Measurements from ENCODE around the gene NAA35.
A peak's percentile ranks its signal among the peaks of the same experiment; 100 is the strongest.

NAA35 gene

GRCh38 chr9:85959955-85960354 is 19.0 kb downstream of the NAA35 start:
- no peak for DNase-seq
- Histone ChIP-seq H3K14ac (ENCODE audit: low read length in 2 of 2) (no peak overlapping the region), H3K4me1 (ENCODE audit: control insufficient read depth, insufficient read depth, low read depth, low read length) (no peaks in the 10 kb centered on the region), H2BK12ac (ENCODE audit: low read length in 2 of 2) (no peak overlapping the region), H4K8ac (ENCODE audit: low read length) (no peak overlapping the region), H3K9me3 (ENCODE audit: control insufficient read depth, low read length) (no peaks in the 10 kb centered on the region), H2AFZ (ENCODE audit: low read depth, low read length) (no peak overlapping the region), H2BK15ac (ENCODE audit: low read depth, poor library complexity, severe bottlenecking) (no peak overlapping the region), H3K4ac (ENCODE audit: low read depth in 1 of 2, low read length in 2 of 2) (no peak overlapping the region), H3K4me2 (ENCODE audit: low read length, poor library complexity, severe bottlenecking) (no peak overlapping the region), H3K27ac (ENCODE audit: low read length, poor library complexity, severe bottlenecking) (no peak overlapping the region), H3K36me3 (ENCODE audit: control insufficient read depth in 1 of 2, insufficient read depth in 2 of 2, low read depth in 1 of 2, low read length in 2 of 2) (peaks cover 0 to 72% of the 10 kb centered on the region in 2 experiments), H2BK120ac (ENCODE audit: low read depth, low read length) (no peak overlapping the region), H3K9ac (ENCODE audit: low read length) (no peak overlapping the region), H3K79me1 (replicated peaks; ENCODE audit: low read length, poor library complexity, severe bottlenecking) (peaks cover 9% of the 10 kb centered on the region), H2BK5ac (ENCODE audit: low read depth, low read length, poor library complexity, severe bottlenecking) (no peak overlapping the region), H4K91ac (ENCODE audit: low read length) (no peak overlapping the region), H3K23ac (ENCODE audit: low read length in 2 of 2) (no peak overlapping the region), H3K4me3 (ENCODE audit: insufficient read depth in 1 of 2, low read depth in 1 of 2, low read length in 2 of 2) (no peak overlapping the region), H3K18ac (ENCODE audit: low read depth in 1 of 2, low read length in 2 of 2) (no peak overlapping the region), H3K27me3 (ENCODE audit: control insufficient read depth in 1 of 2, insufficient read depth in 1 of 2, low read length in 2 of 2) (no peaks in the 10 kb centered on the region), H2AK5ac (ENCODE audit: low read length, severe bottlenecking) (no peak overlapping the region)
- 100% methylated on average over 2 of the region's 3 CpGs for WGBS

- Histone ChIP-seq H4K8ac (ENCODE audit: low read length) (no peak overlapping the region), H3K36me3 (ENCODE audit: control insufficient read depth in 1 of 2, insufficient read depth in 2 of 2, low read depth in 1 of 2, low read length in 2 of 2) (peaks cover 0 to 76% of the 10 kb centered on the region in 2 experiments), H3K4me3 (ENCODE audit: insufficient read depth in 1 of 2, low read depth in 1 of 2, low read length in 2 of 2) (no peak overlapping the region), H3K4ac (ENCODE audit: low read depth in 1 of 2, low read length in 2 of 2) (no peak overlapping the region), H3K14ac (ENCODE audit: low read length in 2 of 2) (no peak overlapping the region), H2AK5ac (ENCODE audit: low read length, severe bottlenecking) (no peak overlapping the region), H3K18ac (ENCODE audit: low read depth in 1 of 2, low read length in 2 of 2) (no peak overlapping the region), H2BK5ac (ENCODE audit: low read depth, low read length, poor library complexity, severe bottlenecking) (no peak overlapping the region), H3K4me1 (ENCODE audit: control insufficient read depth, insufficient read depth, low read depth, low read length) (no peaks in the 10 kb centered on the region), H2BK15ac (ENCODE audit: low read depth, poor library complexity, severe bottlenecking) (no peak overlapping the region), H3K27me3 (ENCODE audit: control insufficient read depth in 1 of 2, insufficient read depth in 1 of 2, low read length in 2 of 2) (no peaks in the 10 kb centered on the region), H3K9me3 (ENCODE audit: control insufficient read depth, low read length) (no peaks in the 10 kb centered on the region), H4K91ac (ENCODE audit: low read length) (no peak overlapping the region), H2AFZ (ENCODE audit: low read depth, low read length) (no peak overlapping the region), H3K27ac (ENCODE audit: low read length, poor library complexity, severe bottlenecking) (no peak overlapping the region), H2BK120ac (ENCODE audit: low read depth, low read length) (no peak overlapping the region), H3K79me1 (replicated peaks; ENCODE audit: low read length, poor library complexity, severe bottlenecking) (peaks cover 7% of the 10 kb centered on the region), H3K4me2 (ENCODE audit: low read length, poor library complexity, severe bottlenecking) (no peak overlapping the region), H2BK12ac (ENCODE audit: low read length in 2 of 2) (no peak overlapping the region), H3K9ac (ENCODE audit: low read length) (no peak overlapping the region), H3K23ac (ENCODE audit: low read length in 2 of 2) (no peak overlapping the region)
- peak; percentile 91 for DNase-seq
- 41% methylated on average over 3 of the region's 3 CpGs for WGBS
These were observed 19.7 kb downstream of the NAA35 start for GRCh38 chr9:85960688-85961093.

- H3K4ac ChIP-seq (ENCODE audit: low read depth in 1 of 2, low read length in 2 of 2), result no peak overlapping the region
- DNase-seq, result no peak
- H3K23ac ChIP-seq (ENCODE audit: low read length in 2 of 2), result no peak overlapping the region
- H3K79me1 ChIP-seq (replicated peaks; ENCODE audit: low read length, poor library complexity, severe bottlenecking), result peaks cover 11% of the 10 kb centered on the region
- H3K36me3 ChIP-seq (ENCODE audit: control insufficient read depth in 1 of 2, insufficient read depth in 2 of 2, low read depth in 1 of 2, low read length in 2 of 2), result peaks cover 3 to 77% of the 10 kb centered on the region in 2 experiments
- no peak overlapping the region for H2AK5ac ChIP-seq (ENCODE audit: low read length, severe bottlenecking)
- no peak overlapping the region for H2AFZ ChIP-seq (ENCODE audit: low read depth, low read length)
- 94% methylated on average over 2 of the region's 3 CpGs for WGBS
- no peak overlapping the region for H3K4me2 ChIP-seq (ENCODE audit: low read length, poor library complexity, severe bottlenecking)
- no peak overlapping the region for H3K27ac ChIP-seq (ENCODE audit: low read length, poor library complexity, severe bottlenecking)
- H2BK120ac ChIP-seq (ENCODE audit: low read depth, low read length), result no peak overlapping the region
- H2BK5ac ChIP-seq (ENCODE audit: low read depth, low read length, poor library complexity, severe bottlenecking), result no peak overlapping the region
- H3K18ac ChIP-seq (ENCODE audit: low read depth in 1 of 2, low read length in 2 of 2), result no peak overlapping the region
- H2BK12ac ChIP-seq (ENCODE audit: low read length in 2 of 2), result no peak overlapping the region
- H4K8ac ChIP-seq (ENCODE audit: low read length), result no peak overlapping the region
- no peak overlapping the region for H3K9ac ChIP-seq (ENCODE audit: low read length)
- H3K27me3 ChIP-seq (ENCODE audit: control insufficient read depth in 1 of 2, insufficient read depth in 1 of 2, low read length in 2 of 2), result no peaks in the 10 kb centered on the region
- no peak overlapping the region for H2BK15ac ChIP-seq (ENCODE audit: low read depth, poor library complexity, severe bottlenecking)
- no peaks in the 10 kb centered on the region for H3K9me3 ChIP-seq (ENCODE audit: control insufficient read depth, low read length)
- no peaks in the 10 kb centered on the region for H3K4me1 ChIP-seq (ENCODE audit: control insufficient read depth, insufficient read depth, low read depth, low read length)
- no peak overlapping the region for H3K14ac ChIP-seq (ENCODE audit: low read length in 2 of 2)
- H3K4me3 ChIP-seq (ENCODE audit: insufficient read depth in 1 of 2, low read depth in 1 of 2, low read length in 2 of 2), result no peak overlapping the region
- no peak overlapping the region for H4K91ac ChIP-seq (ENCODE audit: low read length)
These were observed 23.6 kb downstream of the NAA35 start for GRCh38 chr9:85964526-85964925.

- Histone ChIP-seq H2BK5ac (ENCODE audit: low read depth, low read length, poor library complexity, severe bottlenecking) (no peak overlapping the region), H3K27ac (ENCODE audit: low read length, poor library complexity, severe bottlenecking) (no peak overlapping the region), H2BK120ac (ENCODE audit: low read depth, low read length) (no peak overlapping the region), H3K18ac (ENCODE audit: low read depth in 1 of 2, low read length in 2 of 2) (no peak overlapping the region), H3K4me2 (ENCODE audit: low read length, poor library complexity, severe bottlenecking) (no peak overlapping the region), H2BK15ac (ENCODE audit: low read depth, poor library complexity, severe bottlenecking) (no peak overlapping the region), H4K8ac (ENCODE audit: low read length) (no peak overlapping the region), H3K9me3 (ENCODE audit: control insufficient read depth, low read length) (no peaks in the 10 kb centered on the region), H3K14ac (ENCODE audit: low read length in 2 of 2) (no peak overlapping the region), H3K9ac (ENCODE audit: low read length) (no peak overlapping the region), H2AFZ (ENCODE audit: low read depth, low read length) (no peak overlapping the region), H2BK12ac (ENCODE audit: low read length in 2 of 2) (no peak overlapping the region), H3K4ac (ENCODE audit: low read depth in 1 of 2, low read length in 2 of 2) (no peak overlapping the region), H2AK5ac (ENCODE audit: low read length, severe bottlenecking) (no peak overlapping the region), H3K36me3 (ENCODE audit: control insufficient read depth in 1 of 2, insufficient read depth in 2 of 2, low read depth in 1 of 2, low read length in 2 of 2) (peaks cover 3 to 77% of the 10 kb centered on the region in 2 experiments), H3K4me3 (ENCODE audit: insufficient read depth in 1 of 2, low read depth in 1 of 2, low read length in 2 of 2) (no peak overlapping the region), H3K4me1 (ENCODE audit: control insufficient read depth, insufficient read depth, low read depth, low read length) (no peaks in the 10 kb centered on the region), H3K79me1 (replicated peaks; ENCODE audit: low read length, poor library complexity, severe bottlenecking) (peaks cover 11% of the 10 kb centered on the region), H3K27me3 (ENCODE audit: control insufficient read depth in 1 of 2, insufficient read depth in 1 of 2, low read length in 2 of 2) (no peaks in the 10 kb centered on the region), H3K23ac (ENCODE audit: low read length in 2 of 2) (no peak overlapping the region), H4K91ac (ENCODE audit: low read length) (no peak overlapping the region)
- no peak for DNase-seq
- WGBS, result 83% methylated on average over 1 of the region's 3 CpGs
These were observed 24.0 kb downstream of the NAA35 start for GRCh38 chr9:85964949-85965348.
